Suppressor macrophage treated with lipopolysaccharide for 4 hours (primary cell): ENCODE data around the gene BPTF.
"Not testable (repeated sequence)": the region's sequence is repeated elsewhere in the genome, so short reads cannot be mapped to it uniquely, and the experiment has no call there.

ENCODE experiments used
- DNase-seq: peaks from one replicate; pipeline ENCODE4 v3.0.0-alpha.2; 2020

The BPTF gene

GRCh38 chr17:67974598-67975066, 149.3 kb downstream of the BPTF start:
- no peak for DNase-seq

- DNase-seq = not testable (repeated sequence)
These were observed 151.0 kb downstream of the BPTF start for GRCh38 chr17:67976306-67976705.

GRCh38 chr17:67980456-67980855, 155.2 kb downstream of the BPTF start:
- no peak for DNase-seq

GRCh38 chr17:67980883-67981282, 155.6 kb downstream of the BPTF start:
- DNase-seq = not testable (repeated sequence)

GRCh38 chr17:67982034-67982640, 156.8 kb downstream of the BPTF start:
- DNase-seq = no peak

- DNase-seq = no peak
These were observed 157.5 kb downstream of the BPTF start for GRCh38 chr17:67982686-67983382.

- DNase-seq = no peak
These were observed 158.0 kb downstream of the BPTF start for GRCh38 chr17:67983383-67983688.

GRCh38 chr17:67990909-67991308, 165.6 kb downstream of the BPTF start:
- DNase-seq = no peak

- DNase-seq = peak; percentile 59
These were observed 167.3 kb downstream of the BPTF start for GRCh38 chr17:67992548-67993152.

- DNase-seq = peak; percentile 96
These were observed 168.1 kb downstream of the BPTF start for GRCh38 chr17:67993153-67993997.

- DNase-seq = no peak
These were observed 168.7 kb downstream of the BPTF start for GRCh38 chr17:67993998-67994361.

- DNase-seq = peak; percentile 83
These were observed 169.7 kb downstream of the BPTF start for GRCh38 chr17:67994817-67995569.

- DNase-seq = peak; percentile 31
These were observed 170.4 kb downstream of the BPTF start for GRCh38 chr17:67995570-67996263.

GRCh38 chr17:67996301-67997171, 171.2 kb downstream of the BPTF start, which contains the start of gene C17orf58:
TSS of gene C17orf58 (minus strand) at chr17:67996469. CDS start at chr17:67996198, 271 bp downstream.
- peak; percentile 91 for DNase-seq

GRCh38 chr17:67998466-67998865, 173.2 kb downstream of the BPTF start:
- no peak for DNase-seq

- no peak for DNase-seq
These were observed 174.1 kb downstream of the BPTF start for GRCh38 chr17:67999291-67999911.

- DNase-seq = no peak
These were observed 178.9 kb downstream of the BPTF start for GRCh38 chr17:68004201-68004600.

GRCh38 chr17:68006797-68007196, 181.5 kb downstream of the BPTF start:
- DNase-seq = no peak

GRCh38 chr17:68011199-68011665, 185.9 kb downstream of the BPTF start:
- DNase-seq = peak; percentile 81

GRCh38 chr17:68013385-68013784, 188.1 kb downstream of the BPTF start:
- no peak for DNase-seq
